Gastroesophageal sphincter (tissue), 2 donors: ENCODE data around the gene GMEB2.

Experiments
- POLR2A ChIP-seq, 2 donors: fragments of 450-650 bp; IDR thresholded peaks; one replicate each; pipeline ENCODE4 v1.6.1; 2017; ENCODE audit warnings: antibody characterized with exemption in 2 of 2, mild to moderate bottlenecking in 2 of 2, moderate library complexity in 1 of 2
- POLR2AphosphoS5 ChIP-seq: sonication (generic); formaldehyde crosslinking; IDR thresholded peaks from one replicate; pipeline ENCODE4 v1.6.1; 2017; ENCODE audit warnings: antibody characterized with exemption

- TF ChIP-seq POLR2A (IDR thresholded peaks at IDR 0.05): no peak
- no peak for TF ChIP-seq POLR2AphosphoS5
Measured at GRCh38 chr20:63554361-63555278, 72.3 kb downstream of the GMEB2 start.
